ENCODE results near the gene METTL24. TPM values are rescaled to one million over a fixed set of nuclear protein-coding genes. Genes with fewer than 3 reads are reported as not detected.

METTL24 gene
- total RNA-seq, 1 experiment from 2014 or later = not detected

GRCh38 chr6:110232450-110232849 lies 125.7 kb downstream of the METTL24 start:
- H3K9me3 ChIP-seq (ENCODE audit: insufficient read depth, low read depth) = no peaks in the 10 kb centered on the region
- DNase-seq = no peak
- no peak overlapping the region for H3K27ac ChIP-seq
- no peaks in the 10 kb centered on the region for H3F3A ChIP-seq (ENCODE audit: insufficient read depth, low read depth)
- H3K4me2 ChIP-seq = no peak overlapping the region
- BruUV-seq (replicated peaks) = no TSS peak
- H3K79me2 ChIP-seq (ENCODE audit: low read depth) = no peaks in the 10 kb centered on the region
- no peaks in the 10 kb centered on the region for H3K9me2 ChIP-seq (ENCODE audit: insufficient read depth)
- H3K4me3 ChIP-seq = no peak overlapping the region
- no peaks in the 10 kb centered on the region for H4K20me1 ChIP-seq (ENCODE audit: insufficient read depth)
- no peaks in the 10 kb centered on the region for H3K4me1 ChIP-seq (replicated peaks; ENCODE audit: insufficient read depth)
- H3K27me3 ChIP-seq (ENCODE audit: insufficient read depth, low read depth) = no peaks in the 10 kb centered on the region
- ChIA-PET CTCF (no interaction called here), POLR2A (ENCODE audit: unreplicated experiment) (no interaction called here)
- no peak for TF ChIP-seq EZH2 (IDR thresholded peaks at IDR 0.05; ENCODE audit: low read depth)
- TF ChIP-seq, protein P1, sequence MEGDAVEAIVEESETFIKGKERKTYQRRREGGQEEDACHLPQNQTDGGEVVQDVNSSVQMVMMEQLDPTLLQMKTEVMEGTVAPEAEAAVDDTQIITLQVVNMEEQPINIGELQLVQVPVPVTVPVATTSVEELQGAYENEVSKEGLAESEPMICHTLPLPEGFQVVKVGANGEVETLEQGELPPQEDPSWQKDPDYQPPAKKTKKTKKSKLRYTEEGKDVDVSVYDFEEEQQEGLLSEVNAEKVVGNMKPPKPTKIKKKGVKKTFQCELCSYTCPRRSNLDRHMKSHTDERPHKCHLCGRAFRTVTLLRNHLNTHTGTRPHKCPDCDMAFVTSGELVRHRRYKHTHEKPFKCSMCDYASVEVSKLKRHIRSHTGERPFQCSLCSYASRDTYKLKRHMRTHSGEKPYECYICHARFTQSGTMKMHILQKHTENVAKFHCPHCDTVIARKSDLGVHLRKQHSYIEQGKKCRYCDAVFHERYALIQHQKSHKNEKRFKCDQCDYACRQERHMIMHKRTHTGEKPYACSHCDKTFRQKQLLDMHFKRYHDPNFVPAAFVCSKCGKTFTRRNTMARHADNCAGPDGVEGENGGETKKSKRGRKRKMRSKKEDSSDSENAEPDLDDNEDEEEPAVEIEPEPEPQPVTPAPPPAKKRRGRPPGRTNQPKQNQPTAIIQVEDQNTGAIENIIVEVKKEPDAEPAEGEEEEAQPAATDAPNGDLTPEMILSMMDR (conservative IDR thresholded peaks at IDR 0.05) = no peak
- H3K36me3 ChIP-seq (ENCODE audit: low read depth) = peaks cover 6% of the 10 kb centered on the region
- intact Hi-C loops (cut with micrococcal nuclease; ENCODE audit: unreplicated experiment) = no loop called here
- H2AFZ ChIP-seq = no peak overlapping the region

- Histone ChIP-seq H3K9me2 (ENCODE audit: insufficient read depth) (no peaks in the 10 kb centered on the region), H3K4me3 (no peak overlapping the region), H3K36me3 (ENCODE audit: low read depth) (peaks cover 9% of the 10 kb centered on the region), H2AFZ (no peak overlapping the region), H3K9me3 (ENCODE audit: insufficient read depth, low read depth) (no peaks in the 10 kb centered on the region), H3K4me2 (no peak overlapping the region), H3K79me2 (ENCODE audit: low read depth) (no peaks in the 10 kb centered on the region), H4K20me1 (ENCODE audit: insufficient read depth) (no peaks in the 10 kb centered on the region), H3F3A (ENCODE audit: insufficient read depth, low read depth) (no peaks in the 10 kb centered on the region), H3K27ac (no peak overlapping the region), H3K4me1 (replicated peaks; ENCODE audit: insufficient read depth) (no peaks in the 10 kb centered on the region), H3K27me3 (ENCODE audit: insufficient read depth, low read depth) (no peaks in the 10 kb centered on the region)
- intact Hi-C loops (cut with micrococcal nuclease; ENCODE audit: unreplicated experiment) = no loop called here
- TF ChIP-seq, protein P1 (conservative IDR thresholded peaks at IDR 0.05) = no peak
- TF ChIP-seq EZH2 (IDR thresholded peaks at IDR 0.05; ENCODE audit: low read depth) = no peak
- POLR2A ChIA-PET (ENCODE audit: unreplicated experiment) = no interaction called here
- CTCF ChIA-PET = no interaction called here
- no TSS peak for BruUV-seq (replicated peaks)
- no peak for DNase-seq
Measured at GRCh38 chr6:110226261-110226660, 131.9 kb downstream of the METTL24 start.

DNA sequence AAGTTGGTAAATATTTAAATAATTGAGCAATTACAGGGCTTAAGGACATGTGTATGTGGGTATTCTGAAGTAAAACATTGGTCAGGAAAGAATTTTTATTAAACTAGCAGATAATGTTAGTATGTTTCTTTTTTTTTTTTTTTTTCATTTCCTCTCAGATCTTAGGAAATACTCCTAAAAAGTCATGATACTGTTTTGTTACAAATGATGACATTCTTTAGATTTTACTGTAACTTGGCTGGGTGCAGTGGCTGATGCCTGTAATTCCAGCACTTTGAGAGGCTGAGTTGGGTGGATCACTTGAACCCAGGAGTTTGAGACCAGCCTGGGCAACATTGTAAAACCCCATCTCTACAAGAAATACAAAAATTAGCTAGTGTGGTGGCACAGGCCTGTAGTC lies 136.4 kb downstream of the METTL24 start:
- no peak for TF ChIP-seq EZH2 (IDR thresholded peaks at IDR 0.05; ENCODE audit: low read depth)
- TF ChIP-seq, protein P1 (conservative IDR thresholded peaks at IDR 0.05) = no peak
- Histone ChIP-seq H3K4me3 (no peak overlapping the region), H2AFZ (no peak overlapping the region), H3K4me2 (no peak overlapping the region), H3K9me3 (ENCODE audit: insufficient read depth, low read depth) (no peaks in the 10 kb centered on the region), H3K79me2 (ENCODE audit: low read depth) (no peaks in the 10 kb centered on the region), H3K36me3 (ENCODE audit: low read depth) (peaks cover 31% of the 10 kb centered on the region; the same call in 1 of the 2 replicates), H3K9me2 (ENCODE audit: insufficient read depth) (no peaks in the 10 kb centered on the region; the same call in 1 of the 2 replicates), H3K27me3 (ENCODE audit: insufficient read depth, low read depth) (no peaks in the 10 kb centered on the region), H3K27ac (no peak overlapping the region), H3F3A (ENCODE audit: insufficient read depth, low read depth) (no peaks in the 10 kb centered on the region), H4K20me1 (ENCODE audit: insufficient read depth) (no peaks in the 10 kb centered on the region), H3K4me1 (replicated peaks; ENCODE audit: insufficient read depth) (no peaks in the 10 kb centered on the region)
- ChIA-PET CTCF (no interaction called here), POLR2A (ENCODE audit: unreplicated experiment) (no interaction called here)
- no peak for DNase-seq
- no TSS peak for BruUV-seq (replicated peaks)
- intact Hi-C loops (cut with micrococcal nuclease; ENCODE audit: unreplicated experiment) = no loop called here

All from PC-9 (cell line).